Type B pancreatic cell (in vitro differentiated cells): ENCODE results near the gene FXYD3. TPM values are rescaled to one million over a fixed set of nuclear protein-coding genes. Genes with fewer than 3 reads are reported as not detected.

ENCODE experiments used
- DNase-seq: peaks from one replicate; pipeline ENCODE4 v3.0.0; 2021; ENCODE audit warnings: mixed read lengths; ENCODE audit not compliant: unreplicated experiment; ENCODE audit errors: extremely low spot score
- H3K27ac Mint-ChIP-seq: 2 replicates; pipeline ENCODE4 v1.8.0; 2021; ENCODE audit warnings: mild to moderate bottlenecking, mixed read lengths
- H3K27me3 Mint-ChIP-seq: 2 replicates; pipeline ENCODE4 v1.8.0; 2021; ENCODE audit warnings: mixed read lengths
- H3K36me3 Mint-ChIP-seq: 2 replicates; pipeline ENCODE4 v1.8.0; 2021; ENCODE audit warnings: mixed read lengths
- H3K4me1 Mint-ChIP-seq: one replicate; pipeline ENCODE4 v1.8.0; 2021; ENCODE audit warnings: mixed read lengths; ENCODE audit not compliant: unreplicated experiment
- H3K4me3 Mint-ChIP-seq: 2 replicates; pipeline ENCODE4 v1.8.0; 2021; ENCODE audit warnings: mild to moderate bottlenecking, mixed read lengths
- H3K9me3 Mint-ChIP-seq: 2 replicates; pipeline ENCODE4 v1.8.0; 2021; ENCODE audit warnings: mixed read lengths
- CTCF ChIP-seq: fragments of 200-600 bp; sonication (generic); conservative IDR thresholded peaks from 2 replicates; pipeline ENCODE4 v1.5.0; 2021; ENCODE audit warnings: antibody characterized with exemption, mild to moderate bottlenecking
- total RNA-seq: library from RNA; stranded (reverse); gene quantifications from 2 replicates; pipeline ENCODE4 v1.2.1, GENCODE V29; 2021; ENCODE audit warnings: low replicate concordance

Gene FXYD3
- total RNA-seq, 1 donor from 2014 or later, result 77.5 TPM

DNA sequence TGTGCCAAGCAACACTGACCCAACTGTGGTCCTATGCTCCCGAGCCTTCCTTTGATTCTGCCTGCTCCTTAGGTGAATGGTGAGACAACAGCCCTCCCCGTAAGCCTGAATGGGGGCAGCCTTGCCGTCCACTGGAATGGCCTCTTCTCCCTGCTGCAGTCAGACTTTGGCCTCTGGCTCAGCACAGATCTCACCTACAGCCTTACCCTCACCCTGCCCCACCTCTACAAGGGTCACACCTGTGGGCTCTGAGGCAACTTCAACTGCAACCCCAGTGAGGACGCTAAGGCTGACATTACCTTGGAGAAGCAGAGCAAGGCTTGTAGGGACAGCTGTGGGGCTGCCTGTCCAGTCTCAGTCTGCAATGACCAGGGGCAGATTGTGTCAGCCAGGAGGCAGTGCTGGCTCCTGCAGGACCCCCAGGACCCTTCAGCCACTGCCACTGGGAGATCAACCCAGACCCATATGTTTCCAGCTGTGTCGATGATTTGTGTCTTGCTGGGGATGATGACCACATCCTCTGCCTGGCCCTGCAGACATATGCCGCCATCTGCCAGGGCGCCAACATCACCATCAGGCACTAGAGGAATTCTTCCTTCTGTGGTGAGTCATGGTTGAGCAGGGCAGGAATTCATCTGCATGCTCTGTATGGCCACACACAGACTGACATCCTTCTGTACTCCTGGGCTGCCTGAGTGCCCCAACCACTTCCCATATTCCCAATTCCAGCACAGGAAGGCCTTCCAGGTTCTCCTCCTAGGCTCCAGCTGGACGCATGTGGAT lies 27.3 kb upstream of the FXYD3 start:
- no peaks in the 10 kb centered on the region for H3K27me3 Mint-ChIP-seq
- DNase-seq, result no peak
- TF ChIP-seq CTCF, result no peak
- H3K9me3 Mint-ChIP-seq, result no peaks in the 10 kb centered on the region
- no peak overlapping the region for H3K4me3 Mint-ChIP-seq
- no peaks in the 10 kb centered on the region for H3K36me3 Mint-ChIP-seq
- peaks cover 13% of the 10 kb centered on the region for H3K4me1 Mint-ChIP-seq
- no peak overlapping the region for H3K27ac Mint-ChIP-seq

DNA sequence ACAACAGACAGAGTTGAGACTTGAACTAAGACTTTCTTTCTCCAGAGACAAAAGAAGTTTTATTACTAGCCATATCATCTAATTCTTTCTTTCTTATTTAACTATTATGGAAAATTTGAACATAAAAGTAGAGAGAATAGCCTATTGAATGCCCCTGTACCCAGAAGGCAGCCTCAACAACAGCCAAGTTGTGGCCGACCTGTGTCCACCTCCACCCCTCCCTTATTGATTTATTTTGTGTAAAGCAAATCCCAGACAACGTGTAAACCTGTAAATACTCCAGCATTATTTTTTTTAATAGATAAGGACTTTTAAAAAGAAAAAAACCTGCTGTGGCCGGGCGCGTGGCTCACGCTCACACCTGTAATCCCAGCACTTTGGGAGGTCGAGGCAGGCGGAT lies 26.1 kb upstream of the FXYD3 start:
- Mint-ChIP-seq H3K27me3 (no peaks in the 10 kb centered on the region), H3K4me1 (peaks cover 13% of the 10 kb centered on the region), H3K4me3 (no peak overlapping the region), H3K36me3 (no peaks in the 10 kb centered on the region), H3K27ac (no peak overlapping the region), H3K9me3 (no peaks in the 10 kb centered on the region)
- DNase-seq, result no peak
- no peak for TF ChIP-seq CTCF

DNA sequence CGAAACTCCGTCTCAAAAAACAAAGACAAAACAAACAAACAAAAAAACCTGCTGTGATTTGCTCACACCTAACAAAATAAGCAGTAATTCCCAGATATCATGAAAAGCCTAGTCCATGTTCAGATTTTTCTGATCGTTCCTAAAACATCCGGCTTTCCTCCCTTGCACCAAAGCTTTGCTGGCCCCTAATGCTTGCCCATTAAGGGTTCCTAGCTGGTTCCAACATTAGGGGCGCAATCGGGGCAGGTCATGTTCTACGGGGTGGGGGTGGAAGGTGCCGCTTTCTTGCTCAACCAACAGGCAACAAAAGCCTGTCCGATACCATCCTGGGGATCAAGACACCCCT lies 25.5 kb upstream of the FXYD3 start:
- DNase-seq, result no peak
- no peaks in the 10 kb centered on the region for H3K36me3 Mint-ChIP-seq
- H3K4me3 Mint-ChIP-seq, result no peak overlapping the region
- H3K4me1 Mint-ChIP-seq, result peaks cover 13% of the 10 kb centered on the region
- no peak for TF ChIP-seq CTCF
- H3K27me3 Mint-ChIP-seq, result no peaks in the 10 kb centered on the region
- H3K27ac Mint-ChIP-seq, result no peak overlapping the region
- H3K9me3 Mint-ChIP-seq, result no peaks in the 10 kb centered on the region

- Mint-ChIP-seq H3K4me1 (peaks cover 13% of the 10 kb centered on the region), H3K9me3 (no peaks in the 10 kb centered on the region), H3K36me3 (no peaks in the 10 kb centered on the region), H3K27me3 (no peaks in the 10 kb centered on the region), H3K4me3 (peak overlapping the region; percentile 55), H3K27ac (no peak overlapping the region)
- no peak for DNase-seq
- peak; percentile 79 for TF ChIP-seq CTCF
These were observed 25.0 kb upstream of the FXYD3 start for GRCh38 chr19:35090506-35091214.

DNA sequence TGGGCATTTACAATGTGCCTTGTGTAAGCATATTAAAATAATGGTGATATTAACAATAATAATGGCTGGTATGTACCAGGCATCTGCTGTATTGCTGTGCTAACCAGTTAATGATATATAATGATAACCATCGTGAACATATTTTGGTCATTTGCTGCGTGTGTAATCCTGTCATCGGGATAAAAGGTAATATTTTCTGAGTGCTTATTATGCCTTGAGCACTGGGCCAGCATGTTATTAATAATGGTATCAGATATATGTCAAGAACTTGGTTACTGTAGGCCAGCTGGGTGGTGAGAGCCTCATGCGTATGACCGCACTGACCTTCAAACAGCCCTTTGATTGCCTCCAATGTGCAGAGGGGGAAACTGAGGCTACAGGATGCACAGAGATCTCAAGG lies 22.2 kb upstream of the FXYD3 start:
- Mint-ChIP-seq H3K9me3 (no peaks in the 10 kb centered on the region), H3K27ac (no peak overlapping the region), H3K36me3 (no peaks in the 10 kb centered on the region), H3K27me3 (no peaks in the 10 kb centered on the region), H3K4me3 (no peak overlapping the region), H3K4me1 (peaks cover 13% of the 10 kb centered on the region)
- no peak for TF ChIP-seq CTCF
- no peak for DNase-seq
